AG09319 (cell line): ENCODE measurements around the gene CFAP299.
"Not testable (repeated sequence)": the region's sequence is repeated elsewhere in the genome, so short reads cannot be mapped to it uniquely, and the experiment has no call there.

Experiments
- DNase-seq: peaks from one replicate; pipeline ENCODE4 v3.0.0-alpha.2; 2010; ENCODE audit warnings: low read depth; ENCODE audit errors: extremely low read depth
- CTCF ChIP-seq: IDR thresholded peaks from 2 replicates; pipeline ENCODE4 v1.5.1; 2011; ENCODE audit warnings: low read depth, mild to moderate bottlenecking, inconsistent platforms, low read length, moderate library complexity

The CFAP299 gene

GRCh38 chr4:80776168-80776567, 440.6 kb downstream of the CFAP299 start:
- TF ChIP-seq CTCF = no peak

GRCh38 chr4:80781431-80781830, 445.9 kb downstream of the CFAP299 start:
- no peak for DNase-seq
- no peak for TF ChIP-seq CTCF

More at GRCh38 chr4:80776168-80776567, 440.6 kb downstream of the CFAP299 start:
- no peak for DNase-seq

GRCh38 chr4:80787306-80787705, 451.8 kb downstream of the CFAP299 start:
- TF ChIP-seq CTCF = no peak

GRCh38 chr4:80788798-80789197, 453.3 kb downstream of the CFAP299 start:
- no peak for TF ChIP-seq CTCF
- DNase-seq = no peak

More at GRCh38 chr4:80787306-80787705, 451.8 kb downstream of the CFAP299 start:
- no peak for DNase-seq

GRCh38 chr4:80790152-80790551, 454.6 kb downstream of the CFAP299 start:
- TF ChIP-seq CTCF = no peak
- no peak for DNase-seq

- not testable (repeated sequence) for DNase-seq
Observed at GRCh38 chr4:80793660-80794059, 458.1 kb downstream of the CFAP299 start.

- no peak for TF ChIP-seq CTCF
- DNase-seq = no peak
Observed at GRCh38 chr4:80798082-80798481, 462.6 kb downstream of the CFAP299 start.

- not testable (repeated sequence) for DNase-seq
Observed at GRCh38 chr4:80800719-80801118, 465.2 kb downstream of the CFAP299 start.

- DNase-seq = no peak
- no peak for TF ChIP-seq CTCF
Observed at GRCh38 chr4:80803337-80803736, 467.8 kb downstream of the CFAP299 start.
